HK-2 (cell line): Measurements from ENCODE around the gene LHFPL3.

Experiments
- DNase-seq: peaks from one replicate; pipeline ENCODE4 v3.0.0-alpha.2; 2018; ENCODE audit not compliant: unreplicated experiment

The LHFPL3 gene

DNA sequence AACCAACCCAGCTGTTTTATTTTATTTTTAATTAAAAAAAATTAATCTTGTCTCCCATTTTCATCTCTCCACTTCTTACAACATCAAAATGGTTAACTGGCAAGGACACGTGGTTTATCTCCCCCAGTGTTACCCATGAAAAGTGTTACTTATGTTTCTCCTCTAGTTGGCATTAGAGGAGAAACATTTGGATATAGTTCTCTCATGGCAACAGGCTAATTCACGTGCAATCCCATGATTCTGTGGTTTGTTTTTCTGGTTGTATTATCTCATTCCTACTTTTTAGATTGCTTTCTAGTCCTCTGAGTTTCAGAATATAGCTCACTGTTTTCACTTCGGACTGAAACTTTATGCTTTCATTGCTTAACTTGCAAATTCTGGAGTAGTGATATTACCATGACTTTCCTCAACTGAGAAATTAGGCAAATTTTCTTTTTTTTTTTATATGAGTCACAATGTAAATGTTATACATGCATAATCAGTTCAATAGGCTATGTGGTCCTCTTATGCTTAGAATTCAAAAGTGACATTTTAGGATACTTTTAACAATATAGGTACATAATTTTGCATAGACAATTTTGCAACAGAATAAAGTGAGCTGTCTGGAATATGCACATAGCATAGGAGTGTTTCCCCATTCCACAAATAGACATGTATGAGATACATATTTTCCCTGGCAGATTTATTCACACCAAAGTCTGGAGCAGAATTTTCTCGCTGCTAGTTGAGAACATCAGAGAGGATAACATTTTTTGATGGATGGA is 43.0 kb downstream of the LHFPL3 start:
- DNase-seq, result no peak

DNA sequence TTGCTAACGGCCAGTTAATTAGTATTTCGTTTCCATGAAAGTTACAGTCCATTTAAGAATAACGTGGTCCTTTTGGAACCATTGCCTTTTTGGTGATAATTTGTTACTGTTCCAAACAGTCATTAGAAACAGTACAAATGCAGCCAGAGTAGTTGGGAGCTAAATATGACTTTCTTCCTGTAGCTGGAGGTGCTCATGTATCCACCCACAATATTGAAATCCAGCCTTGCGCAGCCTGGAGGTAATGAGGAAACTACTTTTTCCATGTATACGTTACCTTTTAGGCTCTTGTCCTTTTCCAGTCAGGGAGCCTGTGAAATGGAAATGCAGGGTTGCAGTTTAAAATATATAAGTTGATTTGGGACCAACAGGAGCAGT is 43.6 kb downstream of the LHFPL3 start:
- no peak for DNase-seq

DNA sequence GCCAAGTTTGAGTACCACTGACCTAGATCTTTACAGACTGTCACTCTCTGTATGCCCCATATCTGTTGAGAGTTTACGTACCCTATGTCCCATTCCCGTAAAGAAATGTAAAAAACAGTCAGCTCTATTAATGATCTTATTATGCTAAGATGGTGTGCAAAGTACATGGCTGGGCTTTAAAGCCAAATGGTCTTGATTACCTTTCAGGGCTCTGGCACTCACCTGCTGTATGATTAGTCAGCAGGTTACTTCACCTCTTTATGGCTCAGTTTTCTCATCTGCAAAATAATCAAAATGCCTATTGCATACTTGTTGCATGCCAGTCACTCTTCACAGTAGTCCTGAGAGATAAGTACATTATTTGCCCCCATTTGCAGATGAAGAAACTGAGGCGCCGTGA is 54.2 kb downstream of the LHFPL3 start:
- no peak for DNase-seq

DNA sequence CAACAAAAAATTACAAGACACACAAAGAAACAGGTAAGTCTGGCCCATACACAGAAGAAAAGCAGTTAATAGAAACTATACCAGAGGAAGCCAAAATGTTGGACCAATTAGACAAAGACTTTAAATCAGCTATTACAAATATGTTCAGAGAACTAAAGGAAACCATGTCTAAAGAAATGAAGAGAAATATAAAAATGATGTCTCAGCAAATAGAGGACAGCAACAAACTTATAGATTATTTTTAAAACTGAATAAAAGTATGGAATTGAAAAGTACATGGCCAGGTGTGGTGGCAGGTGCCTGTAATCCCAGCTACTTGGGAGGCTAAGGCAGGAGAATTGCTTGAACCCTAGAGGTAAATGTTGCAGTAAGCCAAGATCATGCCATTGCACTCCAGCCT is 58.5 kb downstream of the LHFPL3 start:
- DNase-seq, result no peak

DNA sequence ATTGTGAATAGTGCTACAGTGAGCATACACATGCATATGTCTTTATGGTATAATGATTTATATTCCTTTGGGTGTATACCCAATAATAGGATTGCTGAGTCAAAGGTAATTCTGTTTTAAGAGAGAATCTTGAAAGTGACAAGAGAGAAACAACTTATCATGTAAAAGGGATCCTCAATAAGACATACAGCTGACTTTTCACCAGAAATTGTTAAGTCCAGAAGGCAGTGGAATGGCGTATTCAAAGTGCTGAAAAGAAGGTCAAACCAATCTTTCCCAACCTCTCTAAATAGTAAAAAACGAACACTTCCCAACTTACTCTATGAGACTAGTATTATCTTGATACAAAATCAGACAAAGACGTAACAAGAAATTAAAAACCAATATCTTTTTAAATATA is 59.8 kb downstream of the LHFPL3 start:
- no peak for DNase-seq

DNA sequence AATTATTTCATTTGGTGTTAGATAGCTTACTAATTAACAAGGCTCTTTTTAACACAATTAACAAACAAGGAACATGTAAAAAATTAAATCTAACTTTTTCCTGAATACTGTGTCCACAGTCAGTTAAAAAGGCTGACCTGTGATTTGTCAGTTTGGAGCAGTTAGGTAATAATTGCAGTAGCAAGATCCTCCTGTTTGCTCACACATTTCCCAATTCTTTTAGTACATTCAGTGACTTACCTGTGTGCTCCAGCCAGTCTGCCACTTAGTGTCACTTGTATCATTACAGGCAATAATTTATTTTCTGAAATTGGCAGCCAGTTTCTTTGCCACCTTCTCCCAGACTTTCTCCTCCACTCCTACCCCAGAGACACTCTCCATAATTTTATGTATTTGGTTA is 66.8 kb downstream of the LHFPL3 start:
- no peak for DNase-seq

DNA sequence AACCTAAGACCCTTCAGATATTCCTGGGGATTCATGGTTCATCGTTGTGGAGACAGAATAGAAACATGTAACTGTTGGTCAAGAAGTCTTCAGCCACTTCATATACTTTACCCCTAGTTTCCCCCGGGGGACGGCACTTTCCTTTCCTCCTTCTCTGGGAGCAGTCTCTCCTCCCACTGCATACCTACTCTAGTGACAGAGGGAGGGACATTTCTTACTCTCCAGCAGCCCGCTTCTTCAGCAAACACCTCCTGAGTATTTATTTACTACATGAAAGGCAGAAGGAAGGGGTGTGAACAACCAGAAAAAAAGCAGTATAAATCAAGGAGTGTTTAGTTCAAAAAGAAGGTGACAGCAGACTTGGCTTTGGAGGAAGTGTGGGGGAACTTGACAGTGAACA is 69.0 kb downstream of the LHFPL3 start:
- no peak for DNase-seq

DNA sequence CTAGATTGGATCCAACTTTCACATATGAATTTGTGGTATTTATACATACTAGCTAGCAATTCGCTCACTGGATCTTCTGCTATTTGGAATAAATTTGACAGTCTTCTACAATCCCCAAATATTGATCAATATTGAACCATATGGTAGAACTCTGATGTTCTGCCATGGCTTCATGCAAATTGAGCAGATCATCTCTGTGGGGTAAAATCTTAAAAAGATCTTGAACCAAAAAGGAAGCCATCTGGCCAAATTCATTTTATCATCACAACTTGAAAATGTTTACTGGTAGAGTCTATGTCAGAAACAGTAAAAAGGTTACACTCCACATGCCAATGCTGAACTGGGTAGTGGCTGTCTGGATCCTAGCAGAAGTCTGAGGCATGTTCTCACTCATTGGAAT is 80.0 kb downstream of the LHFPL3 start:
- no peak for DNase-seq

DNA sequence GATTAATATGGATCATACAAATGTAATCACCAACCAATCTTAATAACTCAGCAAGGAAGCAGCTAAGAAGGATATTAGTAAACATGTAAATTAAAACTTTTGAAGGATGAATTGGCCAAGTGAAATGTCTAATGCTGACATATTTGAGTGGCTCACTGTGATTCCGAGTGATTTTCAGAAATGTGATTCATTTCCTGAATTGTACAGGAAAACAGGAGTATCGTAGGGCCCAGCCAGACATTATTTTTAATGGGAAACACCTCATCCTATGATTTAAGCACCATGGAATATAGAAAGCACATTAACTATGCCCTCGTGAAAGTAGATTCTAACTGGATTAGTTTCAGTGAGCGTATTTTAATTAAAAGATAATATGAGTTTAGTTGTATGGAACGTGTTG is 82.3 kb downstream of the LHFPL3 start:
- no peak for DNase-seq

DNA sequence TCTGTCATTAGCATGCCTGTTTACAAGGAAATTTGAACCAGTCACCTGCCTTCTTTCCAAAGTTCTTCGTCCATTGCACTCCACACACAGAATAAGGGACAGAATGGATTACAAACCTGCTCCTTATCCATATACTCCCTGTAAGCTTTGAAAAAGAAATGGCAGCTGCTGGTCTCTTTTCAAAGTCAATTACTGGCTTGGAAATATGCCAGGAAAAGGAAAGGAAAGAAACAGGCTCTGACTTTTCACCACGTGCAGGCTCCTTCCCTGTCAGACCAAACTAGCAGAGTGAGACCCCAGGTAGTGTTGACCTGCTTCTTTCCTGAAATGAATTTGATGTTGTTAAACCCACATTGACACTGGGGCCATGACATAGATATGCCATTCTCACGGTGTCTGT is 84.5 kb downstream of the LHFPL3 start:
- no peak for DNase-seq

DNA sequence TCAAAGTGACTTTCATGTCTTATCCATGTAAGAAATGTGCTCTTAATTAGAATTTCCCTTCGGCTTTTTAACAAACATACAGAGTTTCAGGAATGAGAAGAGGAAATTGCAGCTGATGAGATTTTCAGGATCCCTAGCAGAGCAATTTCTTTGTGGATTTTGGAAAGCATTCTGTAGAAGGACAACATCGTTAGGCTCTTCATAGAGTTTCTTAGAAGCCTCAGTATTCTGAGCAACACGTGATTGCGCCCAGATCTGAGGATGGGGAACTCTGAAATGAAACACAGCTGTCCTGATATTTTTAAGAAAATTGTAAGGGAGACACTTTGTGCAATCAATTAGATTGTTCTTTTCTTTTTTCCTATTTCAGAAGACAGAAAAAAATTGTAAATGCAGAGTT is 85.8 kb downstream of the LHFPL3 start:
- no peak for DNase-seq

DNA sequence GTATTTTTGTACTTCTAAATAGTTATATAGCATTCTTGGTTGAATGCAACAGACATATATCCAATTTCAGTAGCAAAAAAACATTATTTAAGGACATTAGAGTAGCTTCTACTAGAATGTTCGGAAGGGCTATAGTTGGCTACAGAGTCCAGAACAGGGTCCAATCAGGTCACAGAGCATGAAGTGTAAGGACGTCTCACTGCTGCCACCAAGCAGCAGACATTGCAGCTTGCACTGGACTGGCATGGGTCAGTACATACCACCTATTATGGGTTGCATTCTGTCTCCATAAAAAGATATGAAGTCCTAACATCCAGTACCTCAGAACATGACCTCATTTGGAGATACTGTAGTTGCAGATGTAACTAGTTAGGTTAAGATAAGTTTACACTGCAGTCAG is 87.3 kb downstream of the LHFPL3 start:
- no peak for DNase-seq

DNA sequence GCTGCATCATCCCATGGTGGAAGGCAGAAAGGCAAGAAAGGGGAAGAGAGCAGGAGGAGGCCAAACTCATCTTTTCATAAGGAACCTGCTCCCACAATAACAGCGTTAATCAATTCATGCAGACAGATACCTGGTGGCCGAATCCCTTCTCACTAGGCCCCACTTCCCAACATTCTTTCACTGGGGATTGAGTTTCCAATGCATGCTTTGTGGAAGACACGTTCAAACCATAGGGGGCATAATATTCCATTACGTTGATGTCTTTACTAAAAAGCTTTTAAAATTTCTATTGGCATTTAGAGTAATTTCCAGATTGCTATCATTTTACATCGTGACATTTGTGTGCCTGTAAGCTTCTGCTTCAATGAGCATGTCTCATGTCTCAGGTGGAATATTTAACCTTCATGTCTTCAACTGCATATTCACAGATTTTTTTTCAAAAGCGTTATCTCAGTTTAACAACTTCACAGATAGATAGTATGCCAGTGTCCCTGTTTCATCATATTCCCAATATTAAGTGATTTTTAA is 88.5 kb downstream of the LHFPL3 start:
- DNase-seq, result no peak

DNA sequence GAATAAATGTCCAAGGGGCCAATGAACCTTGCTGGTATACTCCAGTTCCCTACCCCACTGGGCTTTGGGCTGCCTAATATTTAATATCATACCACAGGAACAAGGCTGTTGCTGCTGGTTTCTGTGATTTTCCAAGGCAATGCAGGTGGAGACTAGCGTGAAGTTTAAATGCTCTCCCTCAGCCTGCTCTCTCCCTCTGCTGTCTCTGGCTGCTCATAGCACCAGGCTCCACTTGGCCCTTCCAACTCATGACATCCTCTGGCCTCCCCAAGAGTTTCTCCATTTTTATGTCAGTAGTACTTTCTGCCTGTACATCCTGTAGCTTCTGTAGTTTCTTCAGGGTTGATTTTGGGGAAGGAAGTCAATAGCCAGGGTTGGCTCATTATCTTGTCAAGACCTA is 103.5 kb downstream of the LHFPL3 start:
- no peak for DNase-seq

DNA sequence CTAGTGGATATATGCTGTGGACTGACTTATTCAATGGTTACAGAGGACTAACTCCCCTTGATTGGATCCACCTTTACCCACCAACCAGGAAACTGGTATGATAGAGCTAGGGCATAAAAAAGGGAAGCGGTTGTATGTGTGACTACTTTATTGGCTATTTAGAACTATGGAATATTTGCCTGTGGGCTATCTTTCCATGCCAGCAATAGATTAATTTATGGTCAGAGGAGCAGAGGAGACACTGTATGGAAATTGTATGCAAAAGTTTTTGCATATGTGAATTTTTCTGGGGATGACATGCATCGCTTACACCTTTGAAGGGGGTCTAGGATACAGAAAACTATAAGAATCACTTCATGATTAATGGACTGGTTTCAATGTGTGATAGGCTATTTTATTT is 105.7 kb downstream of the LHFPL3 start:
- DNase-seq, result no peak

DNA sequence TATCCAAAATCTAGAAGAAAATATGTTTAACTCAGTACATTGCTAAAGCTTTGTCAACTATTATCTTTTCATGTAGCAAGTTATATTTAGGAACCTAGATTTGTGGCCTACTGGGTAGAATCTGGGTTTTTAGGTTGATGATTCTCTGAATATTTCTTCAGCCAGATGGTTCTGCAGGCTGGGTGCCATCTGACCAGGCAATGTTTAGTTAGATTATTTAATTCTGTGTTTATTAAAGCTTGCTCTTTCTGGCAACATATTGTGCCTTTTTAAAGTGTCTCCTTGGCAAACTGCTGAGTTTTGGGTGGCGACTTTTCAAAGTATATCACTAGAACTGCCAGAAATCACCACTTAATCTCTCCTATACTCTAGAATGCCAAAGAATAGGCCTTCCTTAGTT is 114.1 kb downstream of the LHFPL3 start:
- DNase-seq, result no peak

DNA sequence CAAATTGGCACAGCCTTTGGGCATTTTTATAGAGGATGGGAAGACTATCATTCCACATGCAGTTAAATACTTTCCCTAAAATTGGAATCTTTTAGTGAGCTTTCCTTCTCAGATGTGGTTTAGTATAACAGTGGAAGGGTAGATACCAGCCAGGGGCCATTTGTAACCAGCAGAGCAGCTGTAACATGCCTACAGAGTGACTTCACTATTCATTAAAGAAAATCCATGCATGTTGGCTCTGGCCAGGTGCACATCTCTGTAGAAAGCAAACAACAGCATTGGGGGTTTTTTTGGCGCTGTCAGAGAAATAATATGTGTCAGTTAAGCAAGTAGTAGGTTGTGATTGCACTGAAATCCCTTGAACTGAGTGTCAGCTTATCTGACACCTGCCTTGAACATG is 115.6 kb downstream of the LHFPL3 start:
- no peak for DNase-seq

DNA sequence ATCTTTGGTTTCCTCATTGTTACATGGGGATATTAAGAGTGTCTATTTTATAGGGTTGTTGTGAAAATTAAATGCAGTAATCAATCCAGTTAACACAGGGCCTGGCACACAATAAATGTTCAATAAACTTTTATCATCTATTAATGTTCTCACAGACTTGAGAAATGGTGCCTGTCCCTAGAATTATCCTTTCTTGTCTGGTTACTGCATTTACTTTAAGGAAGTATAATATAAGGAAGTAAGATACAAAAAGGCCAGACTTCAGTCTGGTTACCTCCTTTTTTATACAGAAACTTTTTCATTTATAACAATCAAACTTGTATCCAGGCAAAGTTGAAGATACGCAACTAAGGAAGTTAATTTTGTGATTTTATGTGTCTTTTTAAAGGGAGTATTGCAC is 117.0 kb downstream of the LHFPL3 start:
- no peak for DNase-seq

DNA sequence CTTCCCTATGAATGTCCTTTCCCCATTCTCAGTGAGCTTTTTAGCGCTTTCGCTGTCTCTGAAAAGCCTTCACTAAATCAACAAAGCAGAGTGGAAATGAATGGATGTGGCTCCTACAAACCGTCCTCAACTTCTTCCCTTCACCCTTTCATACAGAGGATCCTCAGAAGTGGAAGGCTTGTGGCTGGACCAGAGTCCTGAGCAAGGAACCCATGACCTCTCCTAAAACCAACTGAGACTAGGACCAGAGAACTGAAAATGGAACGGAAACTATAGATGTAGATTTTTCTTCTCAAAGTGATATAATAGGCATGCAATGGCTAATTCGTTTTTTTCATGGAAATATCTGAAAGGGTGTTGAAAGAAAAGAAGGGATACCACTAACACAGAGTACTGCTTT is 122.5 kb downstream of the LHFPL3 start:
- no peak for DNase-seq

DNA sequence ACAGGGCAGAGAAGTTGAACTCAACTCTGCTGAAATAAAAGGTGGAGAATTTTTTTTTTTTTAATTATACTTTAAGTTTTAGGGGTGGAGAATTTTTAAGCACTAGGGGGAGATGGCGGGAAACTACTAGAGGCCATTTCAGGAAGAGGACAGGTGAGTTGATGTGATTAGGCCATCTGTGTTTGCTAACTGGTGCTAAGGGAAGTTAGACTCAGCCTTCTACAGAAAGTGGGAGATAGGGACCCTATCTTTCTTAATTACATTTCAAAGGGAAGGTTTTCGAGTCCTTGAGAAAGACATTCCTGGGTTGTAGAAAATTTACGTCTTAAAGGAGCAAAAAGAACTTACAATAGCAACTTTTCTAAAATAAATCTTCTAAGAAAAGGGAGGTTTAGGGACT is 124.8 kb downstream of the LHFPL3 start:
- no peak for DNase-seq

DNA sequence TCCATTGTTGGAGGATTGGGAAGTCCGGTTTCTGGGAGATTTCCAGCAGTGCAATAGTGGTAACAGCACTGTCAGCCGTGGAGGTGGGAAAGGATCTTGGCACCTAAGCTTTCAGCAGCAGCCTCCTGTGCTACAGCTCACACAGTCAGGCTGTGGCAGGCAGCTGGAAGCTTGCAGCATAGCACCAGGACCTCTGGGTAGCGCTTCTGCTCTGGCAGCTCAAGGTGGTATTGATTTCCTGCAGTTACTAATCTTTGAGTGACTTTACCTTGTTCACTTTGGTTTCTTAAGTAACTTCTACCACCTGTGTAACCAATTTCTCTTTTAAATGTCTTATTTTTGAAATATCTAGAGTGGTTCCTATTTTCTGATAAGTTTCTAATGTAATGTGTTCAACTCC is 130.5 kb downstream of the LHFPL3 start:
- no peak for DNase-seq

DNA sequence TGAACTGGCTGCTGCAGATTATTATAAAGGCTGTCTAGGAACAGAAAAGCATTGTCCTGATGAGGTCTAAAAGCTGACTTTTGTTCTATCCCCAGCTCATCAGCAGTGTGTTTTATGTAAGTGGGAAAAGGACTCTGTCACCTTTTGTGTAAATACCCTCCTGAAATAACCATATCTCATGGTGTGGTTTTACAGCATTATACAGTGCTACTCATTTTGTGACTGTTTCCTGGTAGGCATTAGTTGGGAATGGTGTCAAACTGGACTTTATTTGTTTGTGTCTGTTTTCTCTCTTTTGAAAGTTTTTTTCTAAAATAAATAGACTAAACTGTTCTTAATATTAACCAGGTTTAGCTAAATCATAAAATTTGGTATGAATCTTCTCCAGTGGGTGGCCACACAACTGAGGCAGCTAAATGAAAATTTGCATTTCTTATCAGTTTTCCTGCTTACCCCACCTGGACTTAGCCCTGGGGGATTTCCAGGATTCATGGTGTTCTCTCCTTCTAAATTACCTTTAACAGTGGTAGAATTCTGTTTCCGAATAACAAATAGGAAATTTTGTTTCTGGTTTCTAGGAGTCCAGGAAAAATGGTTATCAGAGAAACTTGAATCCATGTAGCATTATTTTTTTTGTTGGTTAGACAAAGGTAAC is 140.9 kb downstream of the LHFPL3 start:
- no peak for DNase-seq

DNA sequence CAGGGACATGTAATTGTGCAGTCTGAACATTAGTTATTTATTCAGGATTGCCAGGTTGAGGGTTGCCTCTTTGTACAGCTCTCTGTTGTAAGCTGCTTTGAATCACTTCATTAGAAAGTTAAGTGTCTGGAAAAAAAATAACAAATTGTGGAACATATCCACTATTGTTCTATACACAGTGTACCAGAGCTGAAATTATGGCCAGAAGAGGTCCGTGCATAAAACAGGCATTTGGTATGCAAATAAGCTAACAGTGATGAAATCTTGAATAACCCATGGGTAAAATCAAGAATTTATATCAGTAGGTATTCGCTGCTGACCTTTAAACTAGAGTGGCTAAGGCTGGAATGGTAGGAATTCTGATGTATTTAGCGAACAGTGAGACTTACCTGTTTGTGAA is 152.1 kb downstream of the LHFPL3 start:
- no peak for DNase-seq
